Measurements from ENCODE around the gene GCC1. TPM values are rescaled to one million over a fixed set of nuclear protein-coding genes. Genes with fewer than 3 reads are reported as not detected.
"Not testable (repeated sequence)": the region's sequence is repeated elsewhere in the genome, so short reads cannot be mapped to it uniquely, and the experiment has no call there.

GCC1 gene
- total RNA-seq, 2 donors from 2014 or later, result 4.9 to 10.1 TPM

- H3K36me3 ChIP-seq, result no peaks in the 10 kb centered on the region
- H3K4me3 ChIP-seq, result no peak overlapping the region
- no peaks in the 10 kb centered on the region for H3K4me1 ChIP-seq
- no peak for TF ChIP-seq CTCF (IDR thresholded peaks at IDR 0.05)
- H3K27me3 ChIP-seq, result no peaks in the 10 kb centered on the region
- H3K9me3 ChIP-seq, result no peaks in the 10 kb centered on the region
- no peak for DNase-seq (ENCODE audit: low spot score)
- no peak overlapping the region for H3K27ac ChIP-seq
These were observed 35.1 kb downstream of the GCC1 start for GRCh38 chr7:127550247-127550646.

- no peak for TF ChIP-seq CTCF (IDR thresholded peaks at IDR 0.05)
- no peaks in the 10 kb centered on the region for H3K4me1 ChIP-seq
- DNase-seq (ENCODE audit: low spot score), result no peak
- H3K9me3 ChIP-seq, result no peaks in the 10 kb centered on the region
- no peaks in the 10 kb centered on the region for H3K36me3 ChIP-seq
- H3K4me3 ChIP-seq, result no peak overlapping the region
- no peak overlapping the region for H3K27ac ChIP-seq
- H3K27me3 ChIP-seq, result no peaks in the 10 kb centered on the region
These were observed 39.1 kb downstream of the GCC1 start for GRCh38 chr7:127546313-127546712.

GRCh38 chr7:127541548-127541947, 43.8 kb downstream of the GCC1 start:
- peaks cover 0 to 5% of the 10 kb centered on the region in 2 donors for H3K4me1 ChIP-seq
- H3K4me3 ChIP-seq, result no peak overlapping the region
- H3K36me3 ChIP-seq, result no peaks in the 10 kb centered on the region
- TF ChIP-seq CTCF (IDR thresholded peaks at IDR 0.05), result no peak
- H3K27me3 ChIP-seq, result no peaks in the 10 kb centered on the region
- no peak for DNase-seq (ENCODE audit: low spot score)
- H3K27ac ChIP-seq, result no peak overlapping the region
- H3K9me3 ChIP-seq, result no peaks in the 10 kb centered on the region

GRCh38 chr7:127540461-127540860, 44.9 kb downstream of the GCC1 start:
- not testable (repeated sequence) for H3K9me3 ChIP-seq, H3K4me3 ChIP-seq, H3K27me3 ChIP-seq

GRCh38 chr7:127539116-127539515, 46.3 kb downstream of the GCC1 start:
- no peaks in the 10 kb centered on the region for H3K27me3 ChIP-seq
- H3K4me1 ChIP-seq, result peaks cover 0 to 5% of the 10 kb centered on the region in 2 donors
- H3K27ac ChIP-seq, result no peak overlapping the region
- no peaks in the 10 kb centered on the region for H3K9me3 ChIP-seq
- no peaks in the 10 kb centered on the region for H3K36me3 ChIP-seq
- no peak overlapping the region for H3K4me3 ChIP-seq
- no peak for DNase-seq (ENCODE audit: low spot score)
- no peak for TF ChIP-seq CTCF (IDR thresholded peaks at IDR 0.05)

More at GRCh38 chr7:127540461-127540860, 44.9 kb downstream of the GCC1 start:
- not testable (repeated sequence) for H3K27ac ChIP-seq; H3K4me1 ChIP-seq; DNase-seq (ENCODE audit: low spot score); H3K36me3 ChIP-seq

GRCh38 chr7:127536741-127537140, 48.7 kb downstream of the GCC1 start:
- Histone ChIP-seq H3K36me3 (no peaks in the 10 kb centered on the region), H3K9me3 (no peaks in the 10 kb centered on the region), H3K27me3 (no peaks in the 10 kb centered on the region), H3K4me3 (peak overlapping the region in 1 of 2 donors; percentile 11), H3K27ac (no peak overlapping the region), H3K4me1 (peaks cover 0 to 5% of the 10 kb centered on the region in 2 donors)
- no peak for DNase-seq (ENCODE audit: low spot score)
- TF ChIP-seq CTCF (IDR thresholded peaks at IDR 0.05), result no peak

Data from right atrium auricular region (tissue), 2 donors.